ENCODE results near the gene TLCD3A. TPM values are rescaled to one million over a fixed set of nuclear protein-coding genes. Genes with fewer than 3 reads are reported as not detected.

TLCD3A gene
- total and polyA plus RNA-seq, 10 of the 15 experiments (the other 5 are each of a cell fraction or from before 2014, with no cell fraction given), result 2.9 to 29.7 (median 17.8) TPM

- TF ChIP-seq IKZF2 (IDR thresholded peaks at IDR 0.05), result peak in 1 of 2 experiments; percentile 40; a peak in 1 of 4 replicates
- TF ChIP-seq EGR1 (IDR thresholded peaks at IDR 0.05; ENCODE audit: borderline replicate concordance in 1 of 2, low read depth in 2 of 2, low read length in 2 of 2), result no peak
Measured at GRCh38 chr17:773467-774312, 41.3 kb downstream of the TLCD3A start (continued).

DNA sequence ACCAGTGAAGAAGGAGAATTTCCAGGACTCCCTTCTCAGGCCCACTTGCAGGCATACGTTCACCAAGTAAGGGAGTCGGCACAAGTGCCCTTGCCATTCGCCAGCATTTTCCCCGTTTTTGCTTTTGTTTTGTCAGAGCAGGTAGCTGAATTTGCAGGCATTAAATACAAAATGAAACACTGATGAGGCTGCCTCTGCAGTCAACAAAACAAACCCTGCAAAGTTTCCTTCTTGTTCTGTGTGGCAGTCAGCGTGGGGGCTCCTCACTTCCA, 41.9 kb downstream of the TLCD3A start:
- Histone ChIP-seq H4K20me1 (ENCODE audit: control insufficient read depth, insufficient read depth) (no peaks in the 10 kb centered on the region), H3K4me1 (ENCODE audit: control insufficient read depth, insufficient read depth, low read length) (peaks cover 10% of the 10 kb centered on the region), H3K9me3 (replicated peaks; ENCODE audit: control insufficient read depth, insufficient read depth, low read length) (no peaks in the 10 kb centered on the region), H3K9ac (ENCODE audit: control insufficient read depth, insufficient read depth, low read length) (no peak overlapping the region), H3K4me3 (no peak overlapping the region), H3K36me3 (ENCODE audit: control insufficient read depth in 2 of 2, insufficient read depth in 2 of 2, low read length in 1 of 2) (peaks cover 8 to 35% of the 10 kb centered on the region in 2 experiments), H3K27me3 (replicated peaks in 1 of 2; ENCODE audit: control insufficient read depth in 2 of 2, insufficient read depth in 2 of 2, low read length in 1 of 2) (no peaks in the 10 kb centered on the region), H2AFZ (ENCODE audit: control insufficient read depth, low read depth, low read length) (no peak overlapping the region), H3K27ac (ENCODE audit: control insufficient read depth, insufficient read depth) (peak overlapping the region; percentile 70; the same call in 1 of the 2 replicates), H3K79me2 (ENCODE audit: control insufficient read depth, insufficient read depth, low read length) (no peaks in the 10 kb centered on the region), H3K4me2 (ENCODE audit: control insufficient read depth, insufficient read depth) (no peak overlapping the region)
- DNase-seq (ENCODE audit: low read depth, low spot score) (no peak), ATAC-seq (no peak), FAIRE-seq (no peak)
- CTCF ChIA-PET, result interaction anchor here (1.5 kb wide), 1 partner anchor 207 kb away, joined by 3 read pairs; no protein-coding TSS in a partner anchor
- SMC1A ChIA-PET (ENCODE audit: uncharacterized antibody, unreplicated experiment), result interaction anchor here (0.8 to 1.5 kb wide), 2 partner anchors 22 to 207 kb away, joined by 3 to 4 read pairs; partner anchors contain the start of gene GEMIN4
- in situ Hi-C loops (cut with MboI) (no loop called here), intact Hi-C loops (cut with micrococcal nuclease; ENCODE audit: unreplicated experiment) (no loop called here)
- WGBS (ENCODE audit: insufficient coverage, insufficient replicate concordance, low lambda C conversion rate, missing lambda C conversion rate), result 82% methylated on average over 5 of the region's 5 CpGs
- RAD21 ChIA-PET (ENCODE audit: unreplicated experiment), result no interaction called here
- POLR2A ChIA-PET, result interaction anchor here (0.6 to 1.5 kb wide), 2 partner anchors 8 to 199 kb away, joined by 5 to 6 read pairs; partner anchors contain the start of genes GLOD4 and MRM3
- BruUV-seq (replicated peaks), result no TSS peak
- TF ChIP-seq BACH1 (IDR thresholded peaks at IDR 0.05; ENCODE audit: borderline replicate concordance) (no peak), SIX5 (IDR thresholded peaks at IDR 0.05; ENCODE audit: low read depth, low read length, severe bottlenecking) (no peak), RAD51 (IDR thresholded peaks at IDR 0.05) (no peak), HDAC6 (IDR thresholded peaks at IDR 0.05; ENCODE audit: unreplicated experiment) (no peak), POLR2AphosphoS5 (IDR thresholded peaks at IDR 0.05; ENCODE audit: low read length) (no peak), BHLHE40 (IDR thresholded peaks at IDR 0.05; ENCODE audit: borderline replicate concordance in 1 of 2, low read depth in 2 of 2, low read length in 1 of 2) (no peak), ETV6 (conservative IDR thresholded peaks at IDR 0.05 in 1 of 2, IDR thresholded peaks at IDR 0.05 in 1 of 2; ENCODE audit: borderline replicate concordance in 1 of 2, low read depth in 1 of 2) (no peak), ZNF274 (IDR thresholded peaks at IDR 0.05; ENCODE audit: insufficient read depth, insufficient read length) (no peak), ZNF24 (IDR thresholded peaks at IDR 0.05) (no peak), HDGF (IDR thresholded peaks at IDR 0.05) (no peak)
